ENCODE results near the gene GRID2. TPM values are rescaled to one million over a fixed set of nuclear protein-coding genes. Genes with fewer than 3 reads are reported as not detected.

Gene GRID2
- total and polyA plus RNA-seq, 10 of the 15 experiments (the other 5 are each of a cell fraction or from before 2014, with no cell fraction given), result not detected

DNA sequence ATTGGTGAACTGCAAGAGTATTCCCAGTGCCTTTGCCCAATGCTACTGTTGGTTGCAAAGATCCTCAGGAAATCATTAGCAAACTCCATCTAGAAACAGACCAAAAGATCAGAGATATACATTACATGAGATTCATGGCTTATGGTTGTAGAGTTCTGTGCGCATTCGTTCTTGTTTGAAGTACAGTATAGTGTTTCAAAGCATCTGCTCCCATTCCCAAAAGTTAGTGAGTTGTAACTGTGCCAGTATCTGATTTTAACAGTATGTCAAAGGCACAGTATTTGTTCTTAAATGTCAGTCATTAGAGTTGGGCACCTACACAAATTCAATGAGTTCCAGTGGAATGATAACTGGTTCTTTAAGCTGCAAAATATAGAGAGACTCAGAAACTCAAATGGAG lies 1210.1 kb downstream of the GRID2 start:
- Histone ChIP-seq H3K4me2 (ENCODE audit: control insufficient read depth, insufficient read depth) (no peak overlapping the region), H2AFZ (ENCODE audit: control insufficient read depth, low read depth, low read length) (no peak overlapping the region), H3K36me3 (ENCODE audit: control insufficient read depth in 2 of 2, insufficient read depth in 2 of 2, low read length in 1 of 2) (no peaks in the 10 kb centered on the region), H3K4me3 (no peak overlapping the region), H3K27ac (ENCODE audit: control insufficient read depth, insufficient read depth) (no peak overlapping the region), H3K9ac (ENCODE audit: control insufficient read depth, insufficient read depth, low read length) (no peak overlapping the region), H4K20me1 (ENCODE audit: control insufficient read depth, insufficient read depth) (no peaks in the 10 kb centered on the region), H3K4me1 (ENCODE audit: control insufficient read depth, insufficient read depth, low read length) (no peaks in the 10 kb centered on the region), H3K9me3 (replicated peaks; ENCODE audit: control insufficient read depth, insufficient read depth, low read length) (no peaks in the 10 kb centered on the region), H3K79me2 (ENCODE audit: control insufficient read depth, insufficient read depth, low read length) (no peaks in the 10 kb centered on the region), H3K27me3 (replicated peaks in 1 of 2; ENCODE audit: control insufficient read depth in 2 of 2, insufficient read depth in 2 of 2, low read length in 1 of 2) (no peaks in the 10 kb centered on the region)
- FAIRE-seq (no peak), ATAC-seq (no peak), DNase-seq (ENCODE audit: low read depth, low spot score) (no peak)
- in situ Hi-C loops (cut with MboI), result no loop called here
- TF ChIP-seq TCF3 (IDR thresholded peaks at IDR 0.05; ENCODE audit: borderline replicate concordance, insufficient read depth, low read depth, low read length) (no peak), ZNF217 (IDR thresholded peaks at IDR 0.05) (no peak), CBX5 (IDR thresholded peaks at IDR 0.05; ENCODE audit: low read depth) (no peak), KAT2A (conservative IDR thresholded peaks at IDR 0.05; ENCODE audit: control insufficient read depth, low read depth, low read length) (no peak), HCFC1 (IDR thresholded peaks at IDR 0.05; ENCODE audit: low read length) (no peak), ZNF274 (IDR thresholded peaks at IDR 0.05; ENCODE audit: insufficient read depth, insufficient read length) (no peak), EGR1 (IDR thresholded peaks at IDR 0.05; ENCODE audit: borderline replicate concordance in 1 of 2, low read depth in 2 of 2, low read length in 2 of 2) (no peak), NFYB (IDR thresholded peaks at IDR 0.05; ENCODE audit: insufficient read depth, low read depth, low read length) (no peak), ATF3 (IDR thresholded peaks at IDR 0.05; ENCODE audit: borderline replicate concordance, extremely low read depth, low read depth, low read length) (no peak), NFIC (IDR thresholded peaks at IDR 0.05; ENCODE audit: low read depth, low read length) (no peak), SREBF1 (IDR thresholded peaks at IDR 0.05; ENCODE audit: low read length) (no peak), RFX5 (IDR thresholded peaks at IDR 0.05; ENCODE audit: low read depth, low read length) (no peak), ZZZ3 (IDR thresholded peaks at IDR 0.05; ENCODE audit: control insufficient read depth, insufficient read length, low read depth) (no peak), LARP7 (IDR thresholded peaks at IDR 0.05) (no peak), BCL11A (IDR thresholded peaks at IDR 0.05; ENCODE audit: low read depth, low read length) (no peak), NR2F1 (conservative IDR thresholded peaks at IDR 0.05) (no peak)
- TF ChIP-seq, protein P1, sequence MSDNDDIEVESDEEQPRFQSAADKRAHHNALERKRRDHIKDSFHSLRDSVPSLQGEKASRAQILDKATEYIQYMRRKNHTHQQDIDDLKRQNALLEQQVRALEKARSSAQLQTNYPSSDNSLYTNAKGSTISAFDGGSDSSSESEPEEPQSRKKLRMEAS (IDR thresholded peaks at IDR 0.05; ENCODE audit: low read depth, low read length), result no peak
- TF ChIP-seq, protein P2, sequence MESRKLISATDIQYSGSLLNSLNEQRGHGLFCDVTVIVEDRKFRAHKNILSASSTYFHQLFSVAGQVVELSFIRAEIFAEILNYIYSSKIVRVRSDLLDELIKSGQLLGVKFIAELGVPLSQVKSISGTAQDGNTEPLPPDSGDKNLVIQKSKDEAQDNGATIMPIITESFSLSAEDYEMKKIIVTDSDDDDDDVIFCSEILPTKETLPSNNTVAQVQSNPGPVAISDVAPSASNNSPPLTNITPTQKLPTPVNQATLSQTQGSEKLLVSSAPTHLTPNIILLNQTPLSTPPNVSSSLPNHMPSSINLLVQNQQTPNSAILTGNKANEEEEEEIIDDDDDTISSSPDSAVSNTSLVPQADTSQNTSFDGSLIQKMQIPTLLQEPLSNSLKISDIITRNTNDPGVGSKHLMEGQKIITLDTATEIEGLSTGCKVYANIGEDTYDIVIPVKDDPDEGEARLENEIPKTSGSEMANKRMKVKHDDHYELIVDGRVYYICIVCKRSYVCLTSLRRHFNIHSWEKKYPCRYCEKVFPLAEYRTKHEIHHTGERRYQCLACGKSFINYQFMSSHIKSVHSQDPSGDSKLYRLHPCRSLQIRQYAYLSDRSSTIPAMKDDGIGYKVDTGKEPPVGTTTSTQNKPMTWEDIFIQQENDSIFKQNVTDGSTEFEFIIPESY (IDR thresholded peaks at IDR 0.05), result no peak
- ChIA-PET SMC1A (ENCODE audit: uncharacterized antibody, unreplicated experiment) (no interaction called here), RAD21 (ENCODE audit: unreplicated experiment) (no interaction called here), POLR2A (no interaction called here), CTCF (no interaction called here)
- BruUV-seq (replicated peaks), result no TSS peak
- WGBS (ENCODE audit: insufficient coverage, insufficient replicate concordance, low lambda C conversion rate, missing lambda C conversion rate), result 71% methylated on average over 2 of the region's 2 CpGs
- intact Hi-C loops (cut with micrococcal nuclease; ENCODE audit: unreplicated experiment), result no loop called here

All from GM12878 (cell line).